Cerebellar cortex (tissue), 1 donor: ENCODE measurements around the gene THRB.

Experiments used
- DNase-seq: peaks from one replicate; pipeline ENCODE4 v3.0.0-alpha.2; 2015; ENCODE audit warnings: low spot score

The THRB gene

GRCh38 chr3:24490151-24490550 lies 4.5 kb downstream of the THRB start:
- DNase-seq: no peak

GRCh38 chr3:24487325-24488262 lies 7.1 kb downstream of the THRB start:
- DNase-seq: no peak

- no peak for DNase-seq
Observed at GRCh38 chr3:24485511-24485910, 9.1 kb downstream of the THRB start.

GRCh38 chr3:24483873-24484272 lies 10.8 kb downstream of the THRB start:
- DNase-seq: no peak

GRCh38 chr3:24482096-24482705 lies 12.4 kb downstream of the THRB start:
- DNase-seq: no peak

- DNase-seq: no peak
Observed at GRCh38 chr3:24481193-24481592, 13.5 kb downstream of the THRB start.

- no peak for DNase-seq
Observed at GRCh38 chr3:24480497-24480896, 14.2 kb downstream of the THRB start.

- no peak for DNase-seq
Observed at GRCh38 chr3:24479816-24480215, 14.8 kb downstream of the THRB start.

- no peak for DNase-seq
Observed at GRCh38 chr3:24476871-24477656, 17.6 kb downstream of the THRB start.

- DNase-seq: no peak
Observed at GRCh38 chr3:24475925-24476324, 18.7 kb downstream of the THRB start.

GRCh38 chr3:24474862-24475261 lies 19.8 kb downstream of the THRB start:
- DNase-seq: no peak

- DNase-seq: no peak
Observed at GRCh38 chr3:24472358-24472757, 22.3 kb downstream of the THRB start.

GRCh38 chr3:24471486-24471885 lies 23.2 kb downstream of the THRB start:
- DNase-seq: no peak

- DNase-seq: no peak
Observed at GRCh38 chr3:24470277-24470676, 24.4 kb downstream of the THRB start.

- DNase-seq: no peak
Observed at GRCh38 chr3:24464389-24464788, 30.3 kb downstream of the THRB start.

- DNase-seq: no peak
Observed at GRCh38 chr3:24462737-24463136, 31.9 kb downstream of the THRB start.

GRCh38 chr3:24460974-24461373 lies 33.7 kb downstream of the THRB start:
- no peak for DNase-seq

- DNase-seq: no peak
Observed at GRCh38 chr3:24457719-24458118, 36.9 kb downstream of the THRB start.

- DNase-seq: no peak
Observed at GRCh38 chr3:24454856-24455255, 39.8 kb downstream of the THRB start.

GRCh38 chr3:24454393-24454792 lies 40.3 kb downstream of the THRB start:
- DNase-seq: no peak

- DNase-seq: no peak
Observed at GRCh38 chr3:24451461-24452099, 43.1 kb downstream of the THRB start.
